HG03432 (cell line): Measurements from ENCODE around the gene ACSL1.
"Not testable (repeated sequence)": the region's sequence is repeated elsewhere in the genome, so short reads cannot be mapped to it uniquely, and the experiment has no call there.

ENCODE experiments used
- ATAC-seq: cut with Tn5 transposase; IDR thresholded peaks from one replicate; pipeline ENCODE4 v1.9.1; 2021; ENCODE audit warnings: mild to moderate bottlenecking, moderate library complexity; ENCODE audit not compliant: unreplicated experiment

ACSL1 gene

GRCh38 chr4:184792950-184793555 lies 32.7 kb downstream of the ACSL1 start:
- ATAC-seq = peak; percentile 76

GRCh38 chr4:184792334-184792733 lies 33.4 kb downstream of the ACSL1 start:
- ATAC-seq = no peak

GRCh38 chr4:184790826-184791225 lies 34.9 kb downstream of the ACSL1 start:
- ATAC-seq = no peak

GRCh38 chr4:184787766-184788503 lies 37.8 kb downstream of the ACSL1 start:
- no peak for ATAC-seq

- ATAC-seq = no peak
Observed at GRCh38 chr4:184785813-184786212, 40.0 kb downstream of the ACSL1 start.

- no peak for ATAC-seq
Observed at GRCh38 chr4:184784628-184785257, 41.0 kb downstream of the ACSL1 start.

- peak; percentile 57 for ATAC-seq
Observed at GRCh38 chr4:184782731-184783373, 42.9 kb downstream of the ACSL1 start.

- not testable (repeated sequence) for ATAC-seq
Observed at GRCh38 chr4:184779160-184779559, 46.6 kb downstream of the ACSL1 start.

- ATAC-seq = no peak
Observed at GRCh38 chr4:184778325-184778724, 47.4 kb downstream of the ACSL1 start.

GRCh38 chr4:184776821-184777220 lies 48.9 kb downstream of the ACSL1 start:
- ATAC-seq = no peak

- ATAC-seq = no peak
Observed at GRCh38 chr4:184775854-184776555, 49.8 kb downstream of the ACSL1 start.

- no peak for ATAC-seq
Observed at GRCh38 chr4:184774152-184774551, 51.6 kb downstream of the ACSL1 start.

GRCh38 chr4:184771416-184771815 lies 54.4 kb downstream of the ACSL1 start:
- no peak for ATAC-seq

GRCh38 chr4:184769141-184769765 lies 56.5 kb downstream of the ACSL1 start:
- ATAC-seq = no peak

GRCh38 chr4:184768296-184768695 lies 57.5 kb downstream of the ACSL1 start:
- ATAC-seq = no peak

- ATAC-seq = no peak
Observed at GRCh38 chr4:184766446-184766845, 59.3 kb downstream of the ACSL1 start.

GRCh38 chr4:184765473-184766340 lies 60.1 kb downstream of the ACSL1 start:
- no peak for ATAC-seq

GRCh38 chr4:184764601-184765000 lies 61.2 kb downstream of the ACSL1 start:
- no peak for ATAC-seq

- ATAC-seq = no peak
Observed at GRCh38 chr4:184763150-184763780, 62.5 kb downstream of the ACSL1 start.
